C4-2B (cell line): ENCODE results near the gene FRMD1.

Experiments
- CTCF ChIP-seq: fragments of 450-650 bp; conservative IDR thresholded peaks from 2 replicates; pipeline ENCODE4 v1.5.1; 2017; ENCODE audit warnings: mild to moderate bottlenecking
- ZFX ChIP-seq: fragments of 450-650 bp; IDR thresholded peaks from 2 replicates; pipeline ENCODE4 v1.6.1; 2017

- TF ChIP-seq CTCF, result no peak
- TF ChIP-seq ZFX, result no peak
These were observed 10.4 kb upstream of the FRMD1 start for GRCh38 chr6:168089186-168090063.
